Central memory CD4-positive, alpha-beta T cell (primary cell): ENCODE data around the gene PFKFB3.
"Not testable (repeated sequence)": the region's sequence is repeated elsewhere in the genome, so short reads cannot be mapped to it uniquely, and the experiment has no call there.

ENCODE experiments used
- DNase-seq: peaks from one replicate; pipeline ENCODE4 v3.0.0; 2022

Gene PFKFB3

GRCh38 chr10:6179078-6179477, 23.7 kb upstream of the PFKFB3 start:
- DNase-seq, result no peak

GRCh38 chr10:6180480-6181110, 22.1 kb upstream of the PFKFB3 start:
- DNase-seq, result no peak

- no peak for DNase-seq
Measured at GRCh38 chr10:6181249-6181648, 21.5 kb upstream of the PFKFB3 start.

- DNase-seq, result no peak
Measured at GRCh38 chr10:6182454-6183098, 20.2 kb upstream of the PFKFB3 start.

- DNase-seq, result no peak
Measured at GRCh38 chr10:6185039-6185716, 17.6 kb upstream of the PFKFB3 start.

- no peak for DNase-seq
Measured at GRCh38 chr10:6186894-6187256, 15.9 kb upstream of the PFKFB3 start.

GRCh38 chr10:6187278-6187677, 15.5 kb upstream of the PFKFB3 start:
- no peak for DNase-seq

- not testable (repeated sequence) for DNase-seq
Measured at GRCh38 chr10:6190033-6190432, 12.7 kb upstream of the PFKFB3 start.

- no peak for DNase-seq
Measured at GRCh38 chr10:6191147-6191546, 11.6 kb upstream of the PFKFB3 start.

- no peak for DNase-seq
Measured at GRCh38 chr10:6191569-6191968, 11.2 kb upstream of the PFKFB3 start.

- not testable (repeated sequence) for DNase-seq
Measured at GRCh38 chr10:6193342-6193741, 9.4 kb upstream of the PFKFB3 start.

GRCh38 chr10:6194311-6194710, 8.4 kb upstream of the PFKFB3 start:
- no peak for DNase-seq

GRCh38 chr10:6195376-6195775, 7.4 kb upstream of the PFKFB3 start:
- no peak for DNase-seq

GRCh38 chr10:6195846-6196245, 6.9 kb upstream of the PFKFB3 start:
- DNase-seq, result no peak

GRCh38 chr10:6196524-6196923, 6.2 kb upstream of the PFKFB3 start:
- DNase-seq, result not testable (repeated sequence)

- no peak for DNase-seq
Measured at GRCh38 chr10:6197321-6197720, 5.4 kb upstream of the PFKFB3 start.

- no peak for DNase-seq
Measured at GRCh38 chr10:6198171-6198570, 4.6 kb upstream of the PFKFB3 start.

- DNase-seq, result no peak
Measured at GRCh38 chr10:6199131-6199733, 3.5 kb upstream of the PFKFB3 start.

- no peak for DNase-seq
Measured at GRCh38 chr10:6200440-6200733, 2.3 kb upstream of the PFKFB3 start.

- DNase-seq, result peak; percentile 27
Measured at GRCh38 chr10:6200734-6201515, 1.8 kb upstream of the PFKFB3 start.

GRCh38 chr10:6201516-6201975, 1.2 kb upstream of the PFKFB3 start:
- DNase-seq, result peak; percentile 83

- no peak for DNase-seq
Measured at GRCh38 chr10:6202098-6202683, 541 bp upstream of the PFKFB3 start.
